HCT116 (cell line): ENCODE data around the gene PPP1R16B. TPM values are rescaled to one million over a fixed set of nuclear protein-coding genes. Genes with fewer than 3 reads are reported as not detected.
A peak's percentile ranks its signal among the peaks of the same experiment; 100 is the strongest.

ENCODE experiments used
- ATAC-seq: fragments of 200-7000 bp; cut with Tn5 transposase; 2 replicates; pipeline ENCODE4 v1.9.1; 2020; ENCODE audit warnings: mild to moderate bottlenecking, moderate library complexity
- BruUV-seq: library from RNA; stranded (reverse); fragments of 400-500 nt; replicated peaks from 2 replicates; lab custom pipeline; 2021; lab: Mats Ljungman, UMichigan
- CTCF ChIA-PET: fragments of 300-600 bp; sonication (Branson Sonifier 250); formaldehyde crosslinking; loops from one replicate; lab custom pipeline; 2021; ENCODE audit warnings: antibody characterized with exemption; lab: Charles Lee
- POLR2A ChIA-PET: fragments of 300-600, 350-600 bp; sonication (Branson Sonifier 250); formaldehyde crosslinking; loops from one replicate; lab custom pipeline; 2021; ENCODE audit warnings: antibody characterized with exemption; lab: Charles Lee
- RAD21 ChIA-PET, 2 experiments: fragments of 300-600 bp; sonication (Branson Sonifier 250); formaldehyde crosslinking; loops; one replicate each; lab custom pipeline; 2023; ENCODE audit warnings: low total read pairs in 2 of 2; ENCODE audit not compliant: uncharacterized antibody in 2 of 2, unreplicated experiment in 2 of 2, low non-redundant PET in 1 of 2; lab: Charles Lee
- DNase-seq: peaks from one replicate; pipeline ENCODE4 v3.0.0-alpha.2; 2010; ENCODE audit warnings: low read depth, low spot score
- H2AFZ ChIP-seq: fragments of 200-600 bp; shearing (Covaris generic), sonication (generic); 2 replicates; pipeline ENCODE4 v1.6.1; 2017; ENCODE audit warnings: low read depth, mixed run types, mixed read lengths, antibody characterized with exemption, low read length; ENCODE audit not compliant: poor library complexity, severe bottlenecking
- H3K27ac ChIP-seq: 2 replicates; pipeline ENCODE4 v1.5.1; 2012; ENCODE audit warnings: low read depth, low read length
- H3K27me3 ChIP-seq: fragments of 200-600 bp; sonication (generic); 2 replicates; pipeline ENCODE4 v1.6.1; 2016; ENCODE audit warnings: mixed run types, low read length, mixed read lengths; ENCODE audit not compliant: insufficient read depth
- H3K36me3 ChIP-seq, 2 experiments: fragments of 200-500 bp in 1 of 2; fragments of 200-600 bp in 1 of 2; sonication (Bioruptor generic) in 1 of 2; sonication (generic) in 1 of 2; 2 replicates each; pipeline versions ENCODE4 v1.5.1 to v1.6.1; 2014 to 2016; ENCODE audit warnings: low read length in 2 of 2, inconsistent platforms in 1 of 2, mixed read lengths in 1 of 2, mixed run types in 1 of 2; ENCODE audit not compliant: insufficient read depth in 2 of 2, control insufficient read depth in 1 of 2
- H3K4me1 ChIP-seq, 2 experiments: fragments of 200-600 bp in 1 of 2; sonication (generic) in 1 of 2; 2 replicates each; pipeline versions ENCODE4 v1.5.1 to v1.6.1; 2012 to 2017; ENCODE audit warnings: low read length in 2 of 2, inconsistent platforms in 1 of 2, mild to moderate bottlenecking in 1 of 2, mixed read lengths in 1 of 2, mixed run types in 1 of 2, moderate library complexity in 1 of 2; ENCODE audit not compliant: insufficient read depth in 2 of 2, control insufficient read depth in 1 of 2
- H3K4me2 ChIP-seq: fragments of 200-600 bp; sonication (generic); 2 replicates; pipeline ENCODE4 v1.6.1; 2017; ENCODE audit warnings: mixed run types, low read length, mixed read lengths
- H3K4me3 ChIP-seq, 2 experiments: fragments of 200-600 bp in 1 of 2; sonication (generic) in 1 of 2; replicated peaks in 1 of 2; 2 replicates each; pipeline ENCODE4 v1.5.1; 2011 to 2016; ENCODE audit warnings: low read length in 2 of 2, control low read depth in 1 of 2, low read depth in 1 of 2, mild to moderate bottlenecking in 1 of 2, mixed read lengths in 1 of 2, mixed run types in 1 of 2
- H3K79me2 ChIP-seq: fragments of 200-600 bp; sonication (generic); 2 replicates; pipeline ENCODE4 v1.6.1; 2017; ENCODE audit warnings: mild to moderate bottlenecking, mixed run types, low read length, moderate library complexity, mixed read lengths; ENCODE audit not compliant: insufficient read depth
- H3K9ac ChIP-seq: fragments of 200-600 bp; sonication (generic); 2 replicates; pipeline ENCODE4 v1.6.1; 2016; ENCODE audit warnings: low read length, mixed read lengths
- H3K9me2 ChIP-seq: fragments of 200-600 bp; sonication (generic), shearing (Covaris generic); 2 replicates; pipeline ENCODE4 v1.6.1; 2017; ENCODE audit warnings: mixed run types, mild to moderate bottlenecking, moderate library complexity; ENCODE audit not compliant: insufficient read depth
- H3K9me3 ChIP-seq, 2 experiments: fragments of 200-500 bp in 1 of 2; fragments of 200-600 bp in 1 of 2; sonication (Bioruptor generic) in 1 of 2; sonication (generic) in 1 of 2; 2 replicates each; pipeline ENCODE4 v1.6.1; 2014 to 2017; ENCODE audit warnings: low read length in 2 of 2, mixed read lengths in 2 of 2, inconsistent platforms in 1 of 2, low read depth in 1 of 2, mild to moderate bottlenecking in 1 of 2, mixed run types in 1 of 2, moderate library complexity in 1 of 2; ENCODE audit not compliant: control insufficient read depth in 1 of 2, insufficient read depth in 1 of 2
- H4K20me1 ChIP-seq: fragments of 200-600 bp; sonication (generic), shearing (Covaris generic); 2 replicates; pipeline ENCODE4 v1.6.1; 2017; ENCODE audit warnings: mixed run types, mild to moderate bottlenecking, moderate library complexity; ENCODE audit not compliant: insufficient read depth
- CBX3 ChIP-seq: IDR thresholded peaks from 2 replicates; pipeline ENCODE4 v1.6.1; 2012; ENCODE audit warnings: low read depth
- EGR1 ChIP-seq: IDR thresholded peaks from 2 replicates; pipeline ENCODE4 v1.6.1; 2012; ENCODE audit warnings: low read depth
- EZH2phosphoT487 ChIP-seq: fragments of 200-600 bp; IDR thresholded peaks from 2 replicates; pipeline ENCODE4 v1.6.1; 2018; ENCODE audit warnings: antibody characterized with exemption, borderline replicate concordance
- FOSL1 ChIP-seq: IDR thresholded peaks from 2 replicates; pipeline ENCODE4 v1.6.1; 2012; ENCODE audit warnings: low read depth
- JUND ChIP-seq: IDR thresholded peaks from 2 replicates; pipeline ENCODE4 v1.6.1; 2012
- POLR2AphosphoS5 ChIP-seq: IDR thresholded peaks from 2 replicates; pipeline ENCODE4 v1.6.1; 2011; ENCODE audit warnings: mild to moderate bottlenecking, low read depth, low read length, moderate library complexity
- RAD21 ChIP-seq: IDR thresholded peaks from 2 replicates; pipeline ENCODE4 v1.6.1; 2012; ENCODE audit warnings: low read depth, mild to moderate bottlenecking
- SP1 ChIP-seq: IDR thresholded peaks from 2 replicates; pipeline ENCODE4 v1.6.1; 2012; ENCODE audit warnings: low read depth
- YY1 ChIP-seq: IDR thresholded peaks from 2 replicates; pipeline ENCODE4 v1.6.1; 2011; ENCODE audit warnings: low read length, low read depth, moderate library complexity, mild to moderate bottlenecking; ENCODE audit not compliant: insufficient replicate concordance; ENCODE audit errors: extremely low read depth
- ZFX ChIP-seq: fragments of 450-650 bp; IDR thresholded peaks from 2 replicates; pipeline ENCODE4 v1.6.1; 2017
- ZNF274 ChIP-seq: fragments of 200-500 bp; sonication (Bioruptor generic); IDR thresholded peaks from 2 replicates; pipeline ENCODE4 v1.6.1; 2014; ENCODE audit warnings: mild to moderate bottlenecking, low read depth, low read length, inconsistent platforms
- intact Hi-C: fragments of 100-400 bp; cut with micrococcal nuclease; formaldehyde crosslinking; loops from 2 replicates; pipeline ENCODE4 v1.10.0; 2022
- total RNA-seq: library from RNA; stranded (reverse); gene quantifications from one replicate; pipeline ENCODE4 v1.2.1, GENCODE V29; 2021; ENCODE audit not compliant: unreplicated experiment
- TF ChIP-seq, protein P1 (sequence below): IDR thresholded peaks from 2 replicates; pipeline ENCODE4 v1.6.1; 2012
- TF ChIP-seq, protein P2 (sequence below), 3 experiments: fragments of 200-600 bp in 1 of 3; sonication (generic) in 1 of 3; IDR thresholded peaks in 2 of 3; conservative IDR thresholded peaks in 1 of 3; 2 replicates each; pipeline ENCODE4 v1.5.1; 2012 to 2017; ENCODE audit warnings: low read depth in 2 of 3, low read length in 2 of 3, antibody characterized with exemption in 1 of 3, borderline replicate concordance in 1 of 3, control low read depth in 1 of 3, mild to moderate bottlenecking in 1 of 3, mixed read lengths in 1 of 3, mixed run types in 1 of 3, moderate library complexity in 1 of 3; ENCODE audit not compliant: insufficient read depth in 1 of 3

The PPP1R16B gene
- total RNA-seq, 1 experiment from 2014 or later = 0.52 TPM

DNA sequence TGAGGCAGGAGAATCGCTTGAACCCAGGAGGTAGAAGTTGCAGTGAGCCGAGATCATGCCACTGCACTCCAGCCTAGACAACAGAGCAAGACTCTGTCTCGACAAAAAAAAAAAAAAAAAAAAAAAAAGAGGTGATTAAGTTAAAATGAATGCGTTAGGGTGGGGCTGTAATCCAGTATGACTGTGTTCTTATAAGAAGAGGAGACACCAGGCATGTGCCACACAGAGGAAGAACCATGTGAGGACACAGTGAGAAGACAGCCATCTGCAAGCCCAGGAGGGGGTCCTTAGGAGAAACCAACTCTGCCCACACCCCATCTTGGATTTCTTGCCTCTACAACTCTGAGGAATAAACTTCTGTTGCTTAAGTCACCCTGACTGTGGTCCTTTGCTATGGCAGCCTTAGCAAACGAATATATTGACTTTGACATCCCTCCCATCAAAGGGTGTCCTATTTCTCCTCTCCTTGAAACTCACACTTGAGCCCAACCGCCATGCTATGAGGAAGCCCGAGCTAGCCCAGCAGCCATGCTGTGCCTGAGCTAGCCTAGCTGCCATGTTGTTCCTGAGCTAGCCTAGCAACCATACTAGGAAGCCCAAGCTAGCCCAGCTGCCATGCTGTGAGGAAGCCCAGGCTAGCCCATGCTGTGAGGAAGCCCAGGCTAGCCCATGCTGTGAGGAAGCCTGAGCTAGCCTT is 15.8 kb upstream of the PPP1R16B start:
- peak overlapping the region; percentile 47 for H3K27ac ChIP-seq
- peak overlapping the region; percentile 65 for H3K4me2 ChIP-seq
- H3K9me3 ChIP-seq = no peaks in the 10 kb centered on the region
- H4K20me1 ChIP-seq = no peaks in the 10 kb centered on the region
- no peaks in the 10 kb centered on the region for H3K27me3 ChIP-seq
- peaks cover 23 to 43% of the 10 kb centered on the region in 2 experiments for H3K4me1 ChIP-seq
- peak overlapping the region; percentile 20 for H3K9ac ChIP-seq
- BruUV-seq = no TSS peak
- H2AFZ ChIP-seq = peak overlapping the region; percentile 90
- no peaks in the 10 kb centered on the region for H3K36me3 ChIP-seq
- TF ChIP-seq SP1 (peak; percentile 41), JUND (peak; percentile 47), YY1 (peak; percentile 16), EGR1 (no peak), CBX3 (peak; percentile 82), ZFX (no peak), EZH2phosphoT487 (no peak), ZNF274 (no peak), POLR2AphosphoS5 (no peak), FOSL1 (peak; percentile 52; the same call in 1 of the 2 replicates), RAD21 (no peak)
- TF ChIP-seq, protein P1, sequence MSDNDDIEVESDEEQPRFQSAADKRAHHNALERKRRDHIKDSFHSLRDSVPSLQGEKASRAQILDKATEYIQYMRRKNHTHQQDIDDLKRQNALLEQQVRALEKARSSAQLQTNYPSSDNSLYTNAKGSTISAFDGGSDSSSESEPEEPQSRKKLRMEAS = peak; percentile 83
- TF ChIP-seq, protein P2, sequence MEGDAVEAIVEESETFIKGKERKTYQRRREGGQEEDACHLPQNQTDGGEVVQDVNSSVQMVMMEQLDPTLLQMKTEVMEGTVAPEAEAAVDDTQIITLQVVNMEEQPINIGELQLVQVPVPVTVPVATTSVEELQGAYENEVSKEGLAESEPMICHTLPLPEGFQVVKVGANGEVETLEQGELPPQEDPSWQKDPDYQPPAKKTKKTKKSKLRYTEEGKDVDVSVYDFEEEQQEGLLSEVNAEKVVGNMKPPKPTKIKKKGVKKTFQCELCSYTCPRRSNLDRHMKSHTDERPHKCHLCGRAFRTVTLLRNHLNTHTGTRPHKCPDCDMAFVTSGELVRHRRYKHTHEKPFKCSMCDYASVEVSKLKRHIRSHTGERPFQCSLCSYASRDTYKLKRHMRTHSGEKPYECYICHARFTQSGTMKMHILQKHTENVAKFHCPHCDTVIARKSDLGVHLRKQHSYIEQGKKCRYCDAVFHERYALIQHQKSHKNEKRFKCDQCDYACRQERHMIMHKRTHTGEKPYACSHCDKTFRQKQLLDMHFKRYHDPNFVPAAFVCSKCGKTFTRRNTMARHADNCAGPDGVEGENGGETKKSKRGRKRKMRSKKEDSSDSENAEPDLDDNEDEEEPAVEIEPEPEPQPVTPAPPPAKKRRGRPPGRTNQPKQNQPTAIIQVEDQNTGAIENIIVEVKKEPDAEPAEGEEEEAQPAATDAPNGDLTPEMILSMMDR (IDR thresholded peaks at IDR 0.05 in 2 of 3, conservative IDR thresholded peaks at IDR 0.05 in 1 of 3; ENCODE audit: borderline replicate concordance in 1 of 3, insufficient read depth in 1 of 3, low read depth in 2 of 3, low read length in 2 of 3) = no peak
- RAD21 ChIA-PET = interaction anchor here (0.7 to 1.8 kb wide), 3 partner anchors 10 to 131 kb away, joined by 3 to 4 read pairs (median 4); no protein-coding TSS in a partner anchor
- POLR2A ChIA-PET = interaction anchor here (0.7 to 3.6 kb wide), 2 partner anchors 11 to 458 kb away, joined by 3 to 14 read pairs; no protein-coding TSS in a partner anchor
- DNase-seq (peak; percentile 63), ATAC-seq (peak; percentile 70)
- H3K79me2 ChIP-seq = no peaks in the 10 kb centered on the region
- intact Hi-C loops = loop anchor here (1.0 kb wide), 1 partner anchor 143 kb away; no protein-coding TSS in a partner anchor
- H3K4me3 ChIP-seq = peak overlapping the region in 1 of 2 experiments; percentile 24; a peak in 1 of 4 replicates
- no peaks in the 10 kb centered on the region for H3K9me2 ChIP-seq
- CTCF ChIA-PET = interaction anchor here (0.7 to 1.9 kb wide), 9 partner anchors 10 to 140 kb away, joined by 3 to 8 read pairs (median 5); no protein-coding TSS in a partner anchor
